ENCODE measurements around the gene TENM3.

DNA sequence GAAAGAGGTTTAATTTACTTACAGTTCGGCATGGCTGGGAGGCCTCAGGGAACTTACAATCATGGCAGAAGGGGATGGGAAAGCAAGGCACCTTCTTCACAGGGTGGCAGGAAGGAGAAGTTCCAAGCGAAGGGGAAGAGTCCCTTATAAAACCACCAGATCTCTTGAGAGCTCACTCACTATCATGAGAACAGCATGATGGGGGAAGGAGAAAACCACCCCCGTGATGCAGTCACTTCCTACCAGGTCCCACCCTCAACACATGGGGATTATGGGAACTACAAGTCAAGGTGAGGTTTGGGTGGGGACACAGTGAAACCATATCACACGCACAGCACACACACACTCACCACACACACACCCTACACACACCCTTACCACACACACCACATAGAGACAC is 569.7 kb downstream of the TENM3 start:
- TF ChIP-seq, protein P1, sequence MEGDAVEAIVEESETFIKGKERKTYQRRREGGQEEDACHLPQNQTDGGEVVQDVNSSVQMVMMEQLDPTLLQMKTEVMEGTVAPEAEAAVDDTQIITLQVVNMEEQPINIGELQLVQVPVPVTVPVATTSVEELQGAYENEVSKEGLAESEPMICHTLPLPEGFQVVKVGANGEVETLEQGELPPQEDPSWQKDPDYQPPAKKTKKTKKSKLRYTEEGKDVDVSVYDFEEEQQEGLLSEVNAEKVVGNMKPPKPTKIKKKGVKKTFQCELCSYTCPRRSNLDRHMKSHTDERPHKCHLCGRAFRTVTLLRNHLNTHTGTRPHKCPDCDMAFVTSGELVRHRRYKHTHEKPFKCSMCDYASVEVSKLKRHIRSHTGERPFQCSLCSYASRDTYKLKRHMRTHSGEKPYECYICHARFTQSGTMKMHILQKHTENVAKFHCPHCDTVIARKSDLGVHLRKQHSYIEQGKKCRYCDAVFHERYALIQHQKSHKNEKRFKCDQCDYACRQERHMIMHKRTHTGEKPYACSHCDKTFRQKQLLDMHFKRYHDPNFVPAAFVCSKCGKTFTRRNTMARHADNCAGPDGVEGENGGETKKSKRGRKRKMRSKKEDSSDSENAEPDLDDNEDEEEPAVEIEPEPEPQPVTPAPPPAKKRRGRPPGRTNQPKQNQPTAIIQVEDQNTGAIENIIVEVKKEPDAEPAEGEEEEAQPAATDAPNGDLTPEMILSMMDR (IDR thresholded peaks at IDR 0.05): no peak
- TF ChIP-seq POLR2A (IDR thresholded peaks at IDR 0.05): no peak

All from vagina (tissue), 2 donors.